ENCODE measurements around the gene L3MBTL4.

The L3MBTL4 gene

GRCh38 chr18:6018671-6019070 lies 396.0 kb downstream of the L3MBTL4 start:
- DNase-seq, result no peak

GRCh38 chr18:6017171-6017570 lies 397.5 kb downstream of the L3MBTL4 start:
- no peak for DNase-seq

GRCh38 chr18:6015364-6015763 lies 399.3 kb downstream of the L3MBTL4 start:
- no peak for DNase-seq

GRCh38 chr18:6013171-6013810 lies 401.4 kb downstream of the L3MBTL4 start:
- no peak for DNase-seq

- DNase-seq, result no peak
These were observed 403.8 kb downstream of the L3MBTL4 start for GRCh38 chr18:6010921-6011320.

- DNase-seq, result no peak
These were observed 404.4 kb downstream of the L3MBTL4 start for GRCh38 chr18:6010284-6010683.

GRCh38 chr18:6009756-6010155 lies 405.0 kb downstream of the L3MBTL4 start:
- DNase-seq, result no peak

- DNase-seq, result no peak
These were observed 410.0 kb downstream of the L3MBTL4 start for GRCh38 chr18:6004683-6005082.

GRCh38 chr18:6004119-6004518 lies 410.6 kb downstream of the L3MBTL4 start:
- DNase-seq, result no peak

- no peak for DNase-seq
These were observed 412.8 kb downstream of the L3MBTL4 start for GRCh38 chr18:6001867-6002266.

- DNase-seq, result no peak
These were observed 415.8 kb downstream of the L3MBTL4 start for GRCh38 chr18:5998907-5999306.

- no peak for DNase-seq
These were observed 416.4 kb downstream of the L3MBTL4 start for GRCh38 chr18:5998166-5998881.

- no peak for DNase-seq
These were observed 417.4 kb downstream of the L3MBTL4 start for GRCh38 chr18:5997361-5997760.

GRCh38 chr18:5995626-5996025 lies 419.1 kb downstream of the L3MBTL4 start:
- DNase-seq, result no peak

GRCh38 chr18:5993938-5994337 lies 420.8 kb downstream of the L3MBTL4 start:
- DNase-seq, result no peak

GRCh38 chr18:5992381-5992780 lies 422.3 kb downstream of the L3MBTL4 start:
- no peak for DNase-seq

GRCh38 chr18:5987249-5987648 lies 427.5 kb downstream of the L3MBTL4 start:
- no peak for DNase-seq

- no peak for DNase-seq
These were observed 428.3 kb downstream of the L3MBTL4 start for GRCh38 chr18:5986257-5986931.

GRCh38 chr18:5984245-5984644 lies 430.5 kb downstream of the L3MBTL4 start:
- no peak for DNase-seq

- no peak for DNase-seq
These were observed 431.2 kb downstream of the L3MBTL4 start for GRCh38 chr18:5983488-5983887.

GRCh38 chr18:5982332-5982731 lies 432.4 kb downstream of the L3MBTL4 start:
- no peak for DNase-seq

GRCh38 chr18:5980721-5981120 lies 434.0 kb downstream of the L3MBTL4 start:
- no peak for DNase-seq

GRCh38 chr18:5979971-5980457 lies 434.7 kb downstream of the L3MBTL4 start:
- no peak for DNase-seq

Data from effector CD4-positive, alpha-beta T cell (primary cell).